ENCODE results near the gene SBK3.
"Not testable (repeated sequence)": the region's sequence is repeated elsewhere in the genome, so short reads cannot be mapped to it uniquely, and the experiment has no call there.

- not testable (repeated sequence) for TF ChIP-seq CTCF (IDR thresholded peaks at IDR 0.05); ZFX (IDR thresholded peaks at IDR 0.05; ENCODE audit: borderline replicate concordance)
Measured at GRCh38 chr19:55496820-55497219, 48.5 kb downstream of the SBK3 start.

All from 22Rv1 (cell line).